HG02588 (cell line): ENCODE measurements around the gene SCUBE2.

ENCODE experiments used
- ATAC-seq: cut with Tn5 transposase; IDR thresholded peaks from one replicate; pipeline ENCODE4 v1.9.1; 2021; ENCODE audit warnings: mild to moderate bottlenecking, moderate library complexity; ENCODE audit not compliant: unreplicated experiment

SCUBE2 gene

DNA sequence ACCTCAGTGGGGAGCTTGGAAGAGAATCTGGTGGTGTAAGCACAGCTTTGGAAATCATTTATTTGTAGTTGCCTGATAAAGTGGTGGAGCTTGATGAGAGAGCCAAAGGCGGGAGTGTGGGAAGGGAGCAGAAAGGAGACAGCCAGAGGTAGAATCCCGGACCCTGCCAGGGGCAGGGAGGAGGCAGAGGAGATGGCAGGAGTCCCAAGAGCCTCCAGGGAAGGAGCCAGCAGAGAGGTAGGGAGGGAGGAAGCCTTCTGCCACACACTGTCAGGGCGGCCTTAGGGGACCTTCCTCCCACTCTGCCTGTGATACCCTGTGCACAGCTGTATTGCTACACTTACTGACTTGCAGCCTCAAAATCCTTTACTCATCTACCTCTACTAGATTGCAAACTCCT is 15.4 kb downstream of the SCUBE2 start:
- no peak for ATAC-seq

DNA sequence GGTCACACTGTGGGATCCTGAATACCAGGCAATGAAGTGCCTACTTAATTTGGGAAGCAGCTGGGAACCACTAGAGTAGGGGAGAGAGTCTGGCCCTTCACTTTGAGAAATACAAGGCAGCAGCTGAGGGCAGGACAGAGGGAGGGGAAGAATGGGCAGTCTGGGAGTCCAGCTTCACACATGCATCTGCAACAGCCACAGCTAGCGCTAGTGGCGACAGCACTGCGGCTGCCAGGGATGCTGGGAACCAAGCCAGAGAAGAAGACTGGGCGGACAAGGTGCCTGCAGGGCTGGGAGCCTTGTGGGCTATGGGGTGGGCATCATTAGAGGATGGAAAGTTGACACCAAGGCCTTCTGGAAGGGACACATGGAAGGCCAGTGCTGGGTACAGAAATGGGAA is 15.8 kb downstream of the SCUBE2 start:
- no peak for ATAC-seq

DNA sequence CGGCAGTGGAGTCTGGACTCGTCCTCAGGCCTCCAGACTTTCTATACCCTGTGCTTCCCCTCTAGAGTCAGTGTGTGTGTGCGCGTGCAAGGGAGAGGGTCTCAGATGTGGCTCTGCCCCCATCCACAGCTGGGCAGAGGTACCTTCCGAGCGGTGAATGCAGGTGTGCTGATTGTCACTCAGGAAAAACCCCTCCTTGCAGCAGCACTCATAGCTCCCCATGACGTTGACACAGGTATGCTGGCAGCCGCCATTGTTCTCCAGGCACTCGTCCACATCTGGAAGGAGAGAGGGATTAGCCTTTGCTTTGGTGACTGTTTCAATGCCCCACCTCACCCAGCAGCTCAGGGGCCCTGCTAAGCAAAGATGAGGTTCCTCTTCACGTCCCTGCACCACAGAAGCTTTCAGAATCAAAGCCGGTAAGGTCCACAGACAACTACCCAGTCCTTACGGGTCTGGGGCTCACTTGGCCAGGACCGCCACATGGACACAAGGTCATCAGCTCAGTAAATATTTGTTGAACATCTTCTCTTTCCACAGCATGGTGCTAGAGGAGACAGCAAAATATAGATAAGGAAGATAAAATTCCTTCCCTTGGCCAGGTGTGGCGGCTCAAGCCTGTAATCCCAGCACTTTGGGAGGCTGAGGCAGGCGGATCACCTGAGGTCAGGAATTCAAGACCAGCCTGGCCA is 16.9 kb downstream of the SCUBE2 start:
- no peak for ATAC-seq

DNA sequence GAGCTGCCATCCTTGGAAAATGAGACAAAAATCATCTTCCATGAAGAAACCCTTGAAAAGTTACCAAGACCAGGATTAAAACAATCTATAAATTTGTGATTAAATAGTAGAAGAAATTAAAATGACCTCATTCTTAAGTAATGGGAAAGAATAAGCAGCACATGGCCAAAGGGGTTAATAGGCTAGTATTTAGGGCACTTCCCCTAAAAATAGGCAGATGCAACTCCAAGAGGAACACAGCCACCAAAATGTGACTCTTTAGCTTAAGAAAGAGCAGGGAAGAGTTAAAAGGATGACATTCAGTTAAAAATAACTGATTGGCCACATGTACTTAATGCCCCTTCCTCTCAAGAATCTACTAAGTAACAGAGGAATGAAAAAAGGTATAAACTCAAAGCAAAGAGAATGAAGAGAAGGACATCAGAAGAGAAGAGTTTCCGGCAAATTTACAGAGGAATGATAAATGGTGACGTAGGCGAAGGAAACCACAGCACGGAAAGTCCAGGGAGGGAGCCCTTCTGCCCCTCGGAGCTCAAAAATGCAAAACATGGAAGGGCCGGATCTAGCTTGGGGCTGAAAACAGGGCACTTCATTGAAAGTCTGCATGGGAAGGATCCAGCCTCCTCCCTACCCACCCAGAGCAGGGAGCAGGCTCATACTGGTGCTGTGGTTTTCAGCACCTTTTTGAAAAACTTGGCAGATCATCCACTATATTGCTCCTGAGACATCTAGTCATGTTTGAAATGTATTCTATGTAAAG is 17.8 kb downstream of the SCUBE2 start:
- no peak for ATAC-seq

DNA sequence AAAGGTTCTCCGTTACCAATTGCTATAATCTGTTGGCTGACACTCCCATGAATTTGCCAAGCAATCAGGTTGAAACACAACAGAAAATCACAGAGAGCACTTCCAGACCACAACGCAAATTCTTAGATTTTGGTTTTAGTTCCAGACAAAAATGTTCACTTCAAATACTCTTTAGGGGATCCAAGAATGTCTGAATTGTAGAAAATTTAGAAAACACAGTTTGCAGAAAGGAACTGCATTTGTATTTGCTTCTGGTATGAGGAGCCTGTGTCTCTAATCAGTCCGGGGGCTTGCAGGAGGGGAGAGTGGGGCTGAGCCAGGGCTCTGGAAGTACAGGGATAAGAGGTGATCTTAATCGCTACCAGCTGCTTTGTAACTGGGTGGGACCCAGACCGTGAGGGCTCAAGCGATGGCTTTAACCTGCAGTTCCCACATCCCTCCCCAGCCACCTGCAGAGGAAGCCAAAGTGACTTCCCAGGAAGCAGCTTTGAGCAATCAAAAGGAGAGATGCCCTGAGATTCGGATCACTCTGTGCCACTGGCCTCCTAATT is 18.7 kb downstream of the SCUBE2 start:
- no peak for ATAC-seq

DNA sequence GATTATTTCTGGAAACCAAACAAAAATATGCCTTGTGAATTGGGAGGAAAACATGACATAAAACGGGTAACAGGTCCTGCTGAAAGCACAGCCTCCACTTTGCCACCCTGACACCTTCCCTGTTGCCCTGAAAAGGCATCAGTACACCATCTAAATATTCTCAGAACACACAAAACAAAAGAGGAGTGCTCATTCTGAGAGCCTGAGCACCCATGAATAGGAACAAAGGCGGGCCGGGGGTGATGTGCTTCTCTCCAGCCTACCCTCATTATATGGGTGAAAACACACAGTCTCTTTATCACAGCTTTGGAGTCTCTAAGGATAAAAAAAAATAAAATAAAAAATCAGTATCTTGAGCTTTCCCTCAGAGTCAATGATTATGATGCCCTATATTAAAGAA is 19.7 kb downstream of the SCUBE2 start:
- ATAC-seq: no peak

DNA sequence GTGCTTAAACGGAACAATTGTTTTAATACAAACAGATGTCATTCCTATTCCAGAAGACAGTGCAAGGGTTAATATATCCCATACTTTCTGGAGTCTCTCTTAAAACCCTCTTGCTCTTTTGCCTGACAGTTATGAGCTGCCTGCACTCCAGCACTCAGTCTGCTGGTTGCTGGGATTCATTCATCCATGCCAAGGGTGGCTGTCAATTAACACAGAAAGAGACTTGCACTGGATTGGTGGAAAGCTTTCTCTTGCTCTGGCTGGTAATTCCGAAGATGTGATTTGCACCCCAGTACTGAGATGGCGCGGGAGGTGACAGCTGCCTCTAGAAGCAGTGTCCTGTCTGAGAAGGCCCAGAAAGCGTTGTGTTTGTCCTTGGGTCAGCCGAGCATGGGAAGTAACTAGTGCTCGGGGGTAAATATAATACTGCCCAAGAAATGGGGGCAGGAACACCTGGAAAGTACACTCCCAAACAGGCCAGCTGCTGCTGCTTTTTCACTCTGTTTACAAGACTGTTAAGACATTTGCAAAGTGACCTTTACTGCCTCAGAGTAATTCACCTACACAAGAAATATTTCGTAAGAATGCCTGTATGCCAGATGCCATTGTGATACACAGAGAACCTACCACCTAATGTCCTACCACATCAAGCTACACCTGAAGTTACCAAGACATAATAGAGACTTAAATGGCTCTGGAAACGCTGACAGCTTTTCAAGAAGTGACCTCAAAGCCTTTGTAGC is 20.5 kb downstream of the SCUBE2 start:
- no peak for ATAC-seq

DNA sequence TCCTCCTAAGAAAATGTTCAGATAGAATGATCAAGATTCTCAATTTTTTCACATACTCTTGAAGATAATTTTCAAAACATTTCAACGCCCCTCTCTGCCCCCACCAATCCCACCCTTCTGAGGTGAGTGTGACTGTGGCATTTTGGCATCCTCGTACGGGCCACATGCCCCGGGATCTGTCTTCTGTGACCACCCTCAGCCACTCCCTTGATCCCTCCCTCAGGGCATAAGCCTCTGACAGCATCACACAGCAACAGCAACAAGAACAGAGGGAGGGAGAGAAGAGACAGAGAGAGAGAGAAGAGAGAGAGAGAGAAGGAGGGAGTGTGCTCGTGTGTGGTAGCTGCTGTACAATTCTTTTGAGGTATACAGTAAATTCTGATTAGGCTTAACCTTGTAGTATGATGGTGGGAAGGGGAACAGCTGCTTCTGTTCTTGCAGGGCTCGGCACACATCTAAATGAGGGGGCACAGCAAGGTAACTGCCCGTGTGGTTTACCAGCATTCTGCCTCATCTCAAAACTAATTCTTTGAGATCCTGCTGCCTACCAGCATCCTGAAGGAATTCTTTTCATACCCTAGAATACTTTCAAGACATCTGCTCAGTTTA is 21.4 kb downstream of the SCUBE2 start:
- ATAC-seq: no peak

DNA sequence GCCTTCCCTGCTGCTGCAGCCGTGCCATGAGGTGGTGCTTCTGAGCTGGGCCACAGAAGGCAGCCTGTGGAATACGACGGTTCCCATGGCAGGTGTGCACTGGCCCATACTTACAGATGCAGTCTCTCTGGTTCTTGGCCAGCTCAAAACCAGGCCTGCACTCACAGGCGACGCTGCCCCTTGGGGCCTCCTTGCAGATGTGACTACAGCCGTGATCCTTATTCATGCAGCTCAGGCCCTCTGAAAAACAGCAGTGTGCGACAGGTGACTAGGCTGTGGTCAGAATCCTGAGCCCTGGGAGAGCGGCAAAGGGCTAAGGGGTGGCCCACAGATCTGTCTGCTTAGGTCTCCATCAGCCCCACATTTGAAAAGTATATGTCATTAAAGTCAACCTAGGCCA is 22.1 kb downstream of the SCUBE2 start:
- no peak for ATAC-seq

DNA sequence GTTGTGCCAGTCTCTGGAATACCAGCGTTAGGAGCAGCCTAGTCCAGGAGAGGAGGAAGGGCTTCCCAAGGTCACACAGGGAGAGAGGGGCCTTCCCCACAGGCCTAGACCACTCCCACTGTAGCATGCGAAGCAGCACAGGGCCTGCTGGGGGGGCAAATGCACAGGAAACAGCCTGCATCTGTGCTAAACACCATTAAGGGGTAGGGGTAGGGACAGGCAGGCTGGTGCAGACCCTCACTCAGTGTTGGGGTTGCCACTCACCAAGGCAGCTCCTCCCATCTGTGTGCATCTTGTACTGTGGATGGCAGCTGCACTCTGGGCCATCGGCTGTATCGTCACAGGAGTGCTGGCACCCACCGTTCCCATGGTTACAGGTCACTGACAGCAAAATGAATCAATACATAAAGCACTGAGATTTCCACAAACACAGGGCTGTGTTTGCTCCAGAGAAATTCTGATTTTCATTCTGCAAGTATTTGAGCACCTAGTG is 24.9 kb downstream of the SCUBE2 start:
- ATAC-seq: no peak

DNA sequence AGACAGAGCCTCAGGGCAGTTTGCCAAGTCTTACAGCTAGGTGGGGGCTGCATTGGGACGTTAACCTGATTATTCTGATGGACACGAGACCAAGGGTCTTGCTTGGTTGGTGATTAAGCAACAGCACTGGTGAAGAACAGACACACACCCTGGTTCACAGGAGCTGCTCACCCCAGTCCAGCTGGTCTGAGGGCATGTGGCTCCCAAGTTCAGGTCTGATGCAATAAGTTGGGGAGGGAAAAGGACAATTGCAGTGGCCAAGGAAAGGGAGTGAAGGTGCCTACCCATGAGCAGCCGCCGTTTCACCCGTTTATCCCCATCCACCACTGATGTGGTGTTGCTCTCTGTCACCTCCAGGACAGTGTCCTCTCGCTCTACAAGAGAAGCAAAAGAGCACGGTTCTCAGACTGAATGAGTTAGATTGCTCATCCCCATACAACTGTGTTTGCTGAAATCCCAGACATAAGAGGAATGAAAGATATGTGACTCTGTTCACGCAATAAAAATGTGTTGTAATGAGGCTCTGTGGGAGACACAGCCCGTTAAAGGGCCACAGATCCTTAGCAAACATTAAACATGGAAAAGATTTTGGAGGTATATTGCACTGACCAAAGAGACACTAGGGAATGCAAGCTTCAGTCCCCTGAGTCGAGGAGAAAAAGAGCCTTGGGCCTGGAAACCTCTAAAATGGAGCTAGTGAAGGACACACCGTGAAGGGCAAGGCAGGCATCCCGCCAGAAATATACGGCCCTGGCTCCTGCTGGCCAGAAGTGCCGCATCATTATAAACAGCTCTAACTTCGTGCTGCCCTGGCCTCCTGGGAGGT is 25.6 kb downstream of the SCUBE2 start:
- no peak for ATAC-seq

DNA sequence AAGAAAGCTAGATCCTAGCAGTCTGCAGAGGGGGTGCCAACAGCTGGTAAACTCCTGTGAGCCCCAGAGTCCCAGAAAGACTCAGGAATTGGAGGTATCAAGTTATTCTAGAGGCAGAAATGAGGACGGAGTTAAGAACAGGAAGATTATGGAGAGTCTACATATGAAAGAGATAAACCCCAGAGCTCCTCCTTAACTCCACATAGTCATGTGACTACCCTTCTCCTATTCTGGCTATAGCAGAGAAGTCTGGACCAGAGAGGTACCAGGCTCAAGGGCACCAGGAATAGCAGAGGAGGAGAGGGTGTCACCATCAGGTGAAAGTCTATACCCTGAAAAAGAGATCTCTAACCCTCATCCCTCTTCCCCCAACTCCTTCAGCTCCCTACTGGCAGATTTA is 29.6 kb downstream of the SCUBE2 start:
- ATAC-seq: no peak

DNA sequence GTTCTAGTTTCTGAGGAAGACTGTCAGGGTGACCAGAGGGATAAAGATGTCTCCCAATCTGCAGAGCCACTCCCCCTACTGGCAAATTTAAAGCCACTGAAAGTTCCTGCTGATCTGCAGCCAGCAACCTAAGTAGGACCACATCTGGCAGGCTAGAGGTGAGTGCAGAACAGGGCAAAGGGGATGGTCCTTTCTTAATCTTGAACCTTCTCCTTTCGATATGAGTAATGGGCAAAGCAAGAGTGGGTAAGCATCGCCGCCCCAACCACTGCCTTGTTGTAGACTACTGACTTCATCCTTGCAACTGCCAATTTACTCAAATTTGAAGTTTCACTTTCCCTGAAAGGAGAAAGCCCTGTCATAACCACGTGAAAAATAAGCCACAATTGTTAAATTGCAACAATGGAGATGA is 30.7 kb downstream of the SCUBE2 start:
- ATAC-seq: peak; percentile 95

DNA sequence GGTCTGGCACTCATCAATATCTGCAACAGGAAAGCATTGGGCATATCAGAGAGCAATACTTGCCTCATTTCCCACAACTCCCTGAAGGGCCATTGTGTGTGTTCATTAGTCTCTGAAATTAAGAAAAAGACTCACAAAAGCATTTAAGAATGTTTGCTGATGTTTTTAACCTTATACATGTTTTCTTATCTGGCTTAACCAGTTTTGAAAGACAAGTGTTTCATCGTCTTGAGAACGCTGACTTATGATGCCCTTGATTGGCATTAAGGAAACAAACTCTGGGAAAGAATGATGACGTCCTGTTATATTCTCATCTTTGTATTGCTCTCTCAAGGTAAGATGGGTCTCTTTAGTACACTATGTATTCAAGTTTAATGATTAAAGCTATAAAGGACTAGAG is 32.0 kb downstream of the SCUBE2 start:
- no peak for ATAC-seq

DNA sequence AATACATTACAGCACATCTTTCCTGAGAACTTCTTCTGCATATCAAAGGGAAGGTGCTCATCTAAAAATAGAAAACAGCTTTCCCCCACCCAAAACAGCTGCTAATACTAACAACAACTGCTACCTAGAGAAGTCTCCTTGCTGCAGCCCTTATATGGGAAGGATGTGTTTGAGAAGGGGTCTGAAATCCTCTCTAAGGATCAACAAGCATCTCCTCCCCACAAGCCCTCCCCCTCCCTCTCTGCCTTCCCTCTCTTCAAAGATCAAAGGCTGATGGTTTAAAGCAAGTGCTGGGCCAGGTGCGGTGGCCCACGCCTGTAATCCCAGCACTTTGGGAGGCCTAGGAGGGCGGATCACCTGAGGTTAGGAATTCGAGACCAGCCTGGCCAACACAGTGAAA is 33.5 kb downstream of the SCUBE2 start:
- ATAC-seq: no peak

DNA sequence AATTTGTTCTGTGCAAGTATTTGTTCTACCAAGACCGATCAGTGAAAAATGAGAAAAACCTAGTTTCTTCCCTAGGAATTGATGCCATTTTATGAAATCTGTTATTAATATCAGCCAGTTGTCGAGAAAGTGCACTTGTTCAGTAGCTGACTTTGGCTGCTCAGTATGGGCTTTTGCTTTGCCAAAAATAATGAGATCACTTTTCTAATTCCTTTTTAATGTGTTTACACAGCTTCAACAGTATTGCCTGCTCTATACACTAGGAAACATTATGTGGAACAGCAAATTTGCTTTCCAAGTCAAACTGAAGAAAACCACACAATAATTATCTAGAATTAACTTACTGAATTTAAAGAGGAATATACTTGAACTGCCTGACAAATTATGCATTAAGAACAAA is 34.4 kb downstream of the SCUBE2 start:
- no peak for ATAC-seq

DNA sequence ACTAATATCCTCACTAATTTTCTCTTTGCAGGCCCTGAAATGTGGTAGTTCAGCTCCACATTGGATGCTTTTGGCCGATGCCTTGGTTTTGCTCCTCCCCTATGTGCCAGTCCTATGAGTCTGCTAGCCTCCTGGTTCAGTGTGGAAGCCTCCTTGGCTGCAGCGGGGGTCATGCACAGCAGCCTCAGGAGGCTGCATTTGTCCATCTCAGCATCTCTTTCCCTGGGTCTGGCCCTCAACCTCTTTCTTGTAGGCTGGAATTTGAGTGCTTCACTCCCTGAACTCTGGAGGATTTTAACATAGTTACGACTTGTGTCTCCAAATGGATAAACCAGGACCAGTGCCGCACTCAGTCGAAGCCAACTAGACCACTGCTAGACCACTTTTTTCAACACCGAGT is 34.9 kb downstream of the SCUBE2 start:
- no peak for ATAC-seq

DNA sequence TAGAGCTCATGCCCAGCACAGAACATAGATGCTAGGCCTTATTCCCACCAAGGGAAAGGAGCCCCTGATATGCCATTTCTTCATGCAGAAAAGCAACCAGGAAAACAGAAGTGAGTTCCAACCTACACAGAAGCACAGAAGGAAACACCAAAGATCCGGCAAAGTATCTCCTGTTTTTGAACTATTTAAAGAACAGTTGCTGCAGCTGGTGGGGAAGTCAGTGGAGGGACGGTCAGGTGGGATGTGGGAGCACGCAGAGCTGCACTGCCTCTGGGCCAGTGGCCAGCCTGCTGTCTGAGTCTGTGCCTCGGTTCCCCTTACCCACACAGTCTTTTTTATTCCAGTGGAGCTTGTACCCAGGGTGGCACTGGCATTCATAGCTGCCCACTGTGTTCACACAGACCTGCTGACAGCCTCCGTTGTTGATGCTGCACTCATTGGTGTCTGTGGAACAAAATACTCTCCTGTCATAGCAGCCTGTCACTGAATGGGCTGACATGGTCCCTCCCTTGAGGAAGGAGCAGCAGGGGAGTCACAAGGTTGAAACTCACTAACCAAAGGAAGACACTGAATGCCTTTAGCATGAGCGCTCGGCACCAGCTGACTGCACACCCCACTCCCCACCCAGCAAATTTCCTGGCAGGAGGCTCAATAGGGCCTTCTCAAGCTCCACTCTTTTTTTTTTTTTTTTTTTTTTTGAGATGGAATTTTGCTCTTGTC is 37.9 kb downstream of the SCUBE2 start:
- no peak for ATAC-seq

DNA sequence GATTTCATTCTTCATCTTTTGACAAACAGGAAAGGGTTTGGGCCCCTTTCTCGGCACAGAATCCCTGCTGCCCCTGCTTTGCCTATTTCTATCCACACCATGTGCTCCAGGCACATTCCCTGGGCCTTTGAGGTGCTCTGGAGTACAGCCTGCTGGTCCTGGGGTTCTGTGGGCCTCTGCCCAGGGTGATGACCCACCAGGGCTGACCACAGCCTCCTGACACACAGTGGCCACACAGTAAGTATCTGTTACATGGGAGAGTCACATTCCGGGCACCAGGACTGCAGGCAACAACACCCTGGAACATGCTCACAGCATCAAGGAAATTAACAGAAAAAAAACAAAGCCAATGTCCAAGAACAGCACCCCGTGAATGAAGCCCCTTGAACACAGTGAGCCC is 39.1 kb downstream of the SCUBE2 start:
- ATAC-seq: no peak

DNA sequence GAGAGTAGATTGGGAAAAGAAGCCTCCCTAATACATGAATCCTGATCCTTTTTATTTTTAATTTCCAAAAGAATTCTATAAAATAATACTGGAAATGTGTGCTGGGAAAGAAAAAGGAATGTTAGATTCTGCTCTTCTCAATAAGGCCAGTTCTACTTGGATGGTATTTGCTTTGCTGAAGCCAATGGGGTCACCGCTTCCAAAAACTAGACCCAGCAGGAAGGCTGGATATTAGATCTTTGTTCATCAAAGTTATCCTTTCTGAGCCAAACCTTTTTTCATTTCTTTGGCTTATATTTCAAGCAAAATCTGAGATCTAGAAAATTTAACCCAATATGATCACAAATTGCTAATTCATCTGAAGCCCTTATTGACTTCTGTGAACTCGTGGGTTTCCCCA is 41.4 kb downstream of the SCUBE2 start:
- no peak for ATAC-seq
